ENCODE measurements around the gene PIP5KL1. TPM values are rescaled to one million over a fixed set of nuclear protein-coding genes. Genes with fewer than 3 reads are reported as not detected.

Gene PIP5KL1
- total RNA-seq, 3 donors from 2014 or later (not counting 1 experiment from before 2014, with no cell fraction given) = 0.52 to 1.4 (median 0.97) TPM

DNA sequence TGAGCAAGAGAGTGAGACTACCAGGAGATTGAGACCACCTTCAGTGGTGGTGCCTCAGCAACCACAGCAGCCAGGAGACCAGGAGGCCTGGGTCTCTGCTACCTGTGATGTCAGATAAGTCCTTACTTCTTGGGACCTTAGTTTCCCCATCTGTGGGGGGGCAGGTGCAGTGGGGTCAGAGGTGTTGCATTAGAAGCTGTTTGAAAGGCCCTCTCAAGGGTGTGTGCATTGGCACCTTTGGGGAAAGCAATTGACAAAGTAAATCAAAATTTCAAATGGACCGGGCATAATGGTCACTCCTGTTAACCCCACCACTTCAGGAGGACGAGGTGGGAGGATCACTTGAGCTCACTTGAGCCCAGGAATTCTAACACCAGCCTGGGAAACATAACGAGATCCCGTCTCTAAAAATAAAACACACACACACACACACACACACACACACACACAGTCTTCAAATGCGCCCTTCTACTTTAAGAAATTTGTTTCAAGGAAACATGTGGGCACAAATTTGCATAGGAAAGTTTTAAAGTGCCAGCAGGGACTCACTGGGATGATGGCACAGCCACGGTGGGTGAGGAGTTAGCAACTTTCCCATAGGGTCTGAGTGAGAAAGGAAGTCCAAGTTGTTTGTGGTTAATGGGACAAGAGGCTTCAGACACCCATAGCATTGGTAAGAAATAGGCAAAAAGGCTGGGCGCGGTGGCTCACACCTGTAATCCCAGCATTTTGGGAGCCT is 51.8 kb downstream of the PIP5KL1 start:
- DNase-seq = no peak
- Mint-ChIP-seq H3K4me3 (no peak overlapping the region), H3K4me1 (peaks cover 8 to 20% of the 10 kb centered on the region in 2 donors), H3K9me3 (no peaks in the 10 kb centered on the region), H3K27me3 (ENCODE audit: low read depth in 2 of 2) (no peaks in the 10 kb centered on the region), H3K36me3 (no peaks in the 10 kb centered on the region), H3K27ac (peak overlapping the region in 1 of 2 donors; percentile 27)
- intact Hi-C loops (cut with micrococcal nuclease) = no loop called here
- Histone ChIP-seq H3K4me3 (ENCODE audit: low read length) (no peak overlapping the region), H3K4me1 (ENCODE audit: control insufficient read depth, insufficient read depth, low read length) (peaks cover 10% of the 10 kb centered on the region), H3K9me3 (ENCODE audit: control insufficient read depth, insufficient read depth, low read length) (no peaks in the 10 kb centered on the region), H3K27me3 (ENCODE audit: control insufficient read depth, insufficient read depth, low read length) (no peaks in the 10 kb centered on the region), H3K36me3 (ENCODE audit: control insufficient read depth, insufficient read depth, low read length) (no peaks in the 10 kb centered on the region), H3K27ac (ENCODE audit: low read length) (no peak overlapping the region)
- 72% methylated on average over 8 of the region's 8 CpGs for WGBS (ENCODE audit: insufficient coverage)
- no peak for TF ChIP-seq CTCF (IDR thresholded peaks at IDR 0.05)
- ATAC-seq = no peak

GRCh38 chr9:127878001-127878651 is 52.5 kb downstream of the PIP5KL1 start:
- Histone ChIP-seq H3K27me3 (ENCODE audit: control insufficient read depth, insufficient read depth, low read length) (no peaks in the 10 kb centered on the region), H3K4me1 (ENCODE audit: control insufficient read depth, insufficient read depth, low read length) (peaks cover 8% of the 10 kb centered on the region), H3K27ac (ENCODE audit: low read length) (no peak overlapping the region), H3K36me3 (ENCODE audit: control insufficient read depth, insufficient read depth, low read length) (no peaks in the 10 kb centered on the region), H3K4me3 (ENCODE audit: low read length) (no peak overlapping the region), H3K9me3 (ENCODE audit: control insufficient read depth, insufficient read depth, low read length) (no peaks in the 10 kb centered on the region)
- WGBS (ENCODE audit: insufficient coverage) = 89% methylated on average over 18 of the region's 18 CpGs
- Mint-ChIP-seq H3K4me1 (peaks cover 8 to 20% of the 10 kb centered on the region in 2 donors), H3K27me3 (ENCODE audit: low read depth in 2 of 2) (no peaks in the 10 kb centered on the region), H3K27ac (peak overlapping the region; percentile 27 to 54), H3K36me3 (no peaks in the 10 kb centered on the region), H3K9me3 (no peaks in the 10 kb centered on the region), H3K4me3 (peak overlapping the region; percentile 52)
- ATAC-seq (no peak), DNase-seq (no peak)
- TF ChIP-seq CTCF (IDR thresholded peaks at IDR 0.05) = no peak
- intact Hi-C loops (cut with micrococcal nuclease) = no loop called here

GRCh38 chr9:127877566-127877998 is 53.0 kb downstream of the PIP5KL1 start, which contains the start of gene AK1:
TSS of gene AK1 (minus strand) at chr9:127877675. CDS start at chr9:127874617, 3,058 bp downstream.
- peak within 1 kb of the TSS; percentile 52 for H3K4me3 Mint-ChIP-seq
- H3K27ac Mint-ChIP-seq = peak within 1 kb of the TSS; percentile 27 to 54
- TF ChIP-seq CTCF (IDR thresholded peaks at IDR 0.05) = no peak
- Histone ChIP-seq H3K27ac (ENCODE audit: low read length) (no peak within 1 kb of the TSS), H3K4me3 (ENCODE audit: low read length) (no peak within 1 kb of the TSS), H3K36me3 (ENCODE audit: control insufficient read depth, insufficient read depth, low read length) (no peaks in the 10 kb centered on the region), H3K4me1 (ENCODE audit: control insufficient read depth, insufficient read depth, low read length) (peaks cover 8% of the 10 kb centered on the region), H3K27me3 (ENCODE audit: control insufficient read depth, insufficient read depth, low read length) (no peaks in the 10 kb centered on the region), H3K9me3 (ENCODE audit: control insufficient read depth, insufficient read depth, low read length) (no peaks in the 10 kb centered on the region)
- no peaks in the 10 kb centered on the region for H3K36me3 Mint-ChIP-seq
- H3K4me1 Mint-ChIP-seq = peaks cover 8 to 15% of the 10 kb centered on the region in 2 donors
- DNase-seq (no peak), ATAC-seq (peak in 1 of 3 donors; percentile 29)
- intact Hi-C loops (cut with micrococcal nuclease) = no loop called here
- H3K9me3 Mint-ChIP-seq = no peaks in the 10 kb centered on the region
- H3K27me3 Mint-ChIP-seq (ENCODE audit: low read depth in 2 of 2) = no peaks in the 10 kb centered on the region
- WGBS (ENCODE audit: insufficient coverage) = 9% methylated on average over 44 of the region's 44 CpGs
